Hepatocyte (in vitro differentiated cells): ENCODE results near the gene NPNT. TPM values are rescaled to one million over a fixed set of nuclear protein-coding genes. Genes with fewer than 3 reads are reported as not detected.
A peak's percentile ranks its signal among the peaks of the same experiment; 100 is the strongest.

Experiments used
- DNase-seq: peaks from one replicate; pipeline ENCODE4 v3.0.0-alpha.2; 2016; ENCODE audit warnings: low spot score
- H2AFZ ChIP-seq: fragments of 200-600 bp; sonication (generic); 2 replicates; pipeline ENCODE4 v1.6.0; 2016; ENCODE audit warnings: antibody characterized with exemption, mild to moderate bottlenecking
- H3K27ac ChIP-seq: fragments of 200-600 bp; sonication (generic); 2 replicates; pipeline ENCODE4 v1.5.1; 2016; ENCODE audit warnings: mild to moderate bottlenecking
- H3K27me3 ChIP-seq: fragments of 200-600 bp; sonication (generic); 2 replicates; pipeline ENCODE4 v1.6.1; 2016
- H3K36me3 ChIP-seq: fragments of 200-600 bp; sonication (generic); replicated peaks from 2 replicates; pipeline ENCODE4 v1.5.1; 2016; ENCODE audit warnings: low read depth; ENCODE audit not compliant: insufficient read depth
- H3K4me1 ChIP-seq: fragments of 200-600 bp; sonication (generic); 2 replicates; pipeline ENCODE4 v1.5.1; 2016; ENCODE audit warnings: mild to moderate bottlenecking, moderate library complexity; ENCODE audit not compliant: insufficient read depth
- H3K4me2 ChIP-seq: fragments of 200-600 bp; sonication (generic); 2 replicates; pipeline ENCODE4 v1.6.0; 2016
- H3K4me3 ChIP-seq: fragments of 200-600 bp; sonication (generic); 2 replicates; pipeline ENCODE4 v1.5.1; 2016; ENCODE audit warnings: mild to moderate bottlenecking
- H3K79me2 ChIP-seq: fragments of 200-600 bp; sonication (generic); 2 replicates; pipeline ENCODE4 v1.6.0; 2017; ENCODE audit warnings: mild to moderate bottlenecking
- H3K9me2 ChIP-seq: fragments of 200-600 bp; sonication (generic); replicated peaks from 2 replicates; pipeline ENCODE4 v1.6.0; 2017; ENCODE audit warnings: mild to moderate bottlenecking; ENCODE audit not compliant: insufficient read depth
- H3K9me3 ChIP-seq: fragments of 200-600 bp; sonication (generic); 2 replicates; pipeline ENCODE4 v1.5.1; 2016; ENCODE audit warnings: low read depth, mild to moderate bottlenecking
- H4K20me1 ChIP-seq: fragments of 200-600 bp; sonication (generic); 2 replicates; pipeline ENCODE4 v1.6.0; 2016; ENCODE audit warnings: mild to moderate bottlenecking; ENCODE audit not compliant: insufficient read depth, poor library complexity, severe bottlenecking
- EZH2 ChIP-seq: fragments of 200-600 bp; sonication (generic); IDR thresholded peaks from 2 replicates; pipeline ENCODE4 v1.6.1; 2016; ENCODE audit warnings: antibody characterized with exemption, mild to moderate bottlenecking, borderline replicate concordance
- EZH2phosphoT487 ChIP-seq: fragments of 200-600 bp; sonication (generic); IDR thresholded peaks from one replicate; pipeline ENCODE4 v1.6.1; 2018; ENCODE audit warnings: antibody characterized with exemption, mild to moderate bottlenecking, low read depth, moderate library complexity; ENCODE audit not compliant: unreplicated experiment, severe bottlenecking
- WGBS: methylation state at CpG from one replicate; pipeline ENCODE4 v1.1.6; 2016; ENCODE audit warnings: low lambda C conversion rate; ENCODE audit errors: missing lambda C conversion rate; 5-methylcytosine and 5-hydroxymethylcytosine counted together
- polyA plus RNA-seq: library from polyadenylated mRNA; unstranded; fragments of >200 nt; fragmentation: Nextera tagmentation; extraction: Ambion mirVana; gene quantifications from 2 replicates; pipeline ENCODE4 v1.2.1, GENCODE V29; 2016
- total RNA-seq: library from RNA; depleted of rRNA; stranded (reverse); fragments of >200 nt; gene quantifications from 2 replicates; pipeline ENCODE4 v1.2.3, GENCODE V29; 2014
- TF ChIP-seq, protein P1 (sequence below): fragments of 200-600 bp; sonication (generic); IDR thresholded peaks from 2 replicates; pipeline ENCODE4 v1.5.1; 2016; ENCODE audit warnings: antibody characterized with exemption, mild to moderate bottlenecking; ENCODE audit not compliant: poor library complexity

NPNT gene
- total and polyA plus RNA-seq, 2 experiments from 2014 or later = 228 to 231 TPM

DNA sequence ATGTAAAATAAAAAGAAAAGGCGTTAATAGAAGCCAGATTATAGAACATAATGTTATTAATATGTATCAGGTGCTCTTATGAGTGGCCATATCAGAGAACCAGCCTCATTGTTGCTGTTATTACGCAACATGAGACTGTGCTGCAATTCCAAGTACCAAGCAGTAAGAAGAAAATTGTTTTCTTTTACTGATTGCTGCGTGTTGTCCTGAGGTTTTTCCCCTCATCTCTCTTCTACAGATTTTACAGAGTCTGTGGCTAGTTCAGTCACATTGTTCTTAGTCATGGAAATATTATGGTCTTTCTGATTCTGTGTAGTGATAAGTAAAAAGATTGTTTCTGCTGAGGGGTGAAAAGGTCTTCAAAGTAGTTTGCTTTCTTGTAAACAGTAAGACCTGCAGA lies 55.9 kb downstream of the NPNT start:
- Histone ChIP-seq H3K4me2 (no peak overlapping the region), H3K4me3 (no peak overlapping the region), H3K27ac (peak overlapping the region; percentile 28), H3K4me1 (peaks cover 9% of the 10 kb centered on the region), H3K9me2 (no peaks in the 10 kb centered on the region), H3K27me3 (no peaks in the 10 kb centered on the region), H3K36me3 (no peaks in the 10 kb centered on the region), H2AFZ (no peak overlapping the region), H3K79me2 (no peaks in the 10 kb centered on the region), H4K20me1 (no peaks in the 10 kb centered on the region), H3K9me3 (no peaks in the 10 kb centered on the region)
- TF ChIP-seq, protein P1, sequence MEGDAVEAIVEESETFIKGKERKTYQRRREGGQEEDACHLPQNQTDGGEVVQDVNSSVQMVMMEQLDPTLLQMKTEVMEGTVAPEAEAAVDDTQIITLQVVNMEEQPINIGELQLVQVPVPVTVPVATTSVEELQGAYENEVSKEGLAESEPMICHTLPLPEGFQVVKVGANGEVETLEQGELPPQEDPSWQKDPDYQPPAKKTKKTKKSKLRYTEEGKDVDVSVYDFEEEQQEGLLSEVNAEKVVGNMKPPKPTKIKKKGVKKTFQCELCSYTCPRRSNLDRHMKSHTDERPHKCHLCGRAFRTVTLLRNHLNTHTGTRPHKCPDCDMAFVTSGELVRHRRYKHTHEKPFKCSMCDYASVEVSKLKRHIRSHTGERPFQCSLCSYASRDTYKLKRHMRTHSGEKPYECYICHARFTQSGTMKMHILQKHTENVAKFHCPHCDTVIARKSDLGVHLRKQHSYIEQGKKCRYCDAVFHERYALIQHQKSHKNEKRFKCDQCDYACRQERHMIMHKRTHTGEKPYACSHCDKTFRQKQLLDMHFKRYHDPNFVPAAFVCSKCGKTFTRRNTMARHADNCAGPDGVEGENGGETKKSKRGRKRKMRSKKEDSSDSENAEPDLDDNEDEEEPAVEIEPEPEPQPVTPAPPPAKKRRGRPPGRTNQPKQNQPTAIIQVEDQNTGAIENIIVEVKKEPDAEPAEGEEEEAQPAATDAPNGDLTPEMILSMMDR = no peak
- TF ChIP-seq EZH2 (no peak), EZH2phosphoT487 (no peak)
- WGBS = 57% methylated on average over 3 of the region's 3 CpGs
- DNase-seq = peak; percentile 27

- Histone ChIP-seq H3K9me3 (no peaks in the 10 kb centered on the region), H3K4me3 (no peak overlapping the region), H2AFZ (no peak overlapping the region), H3K27me3 (no peaks in the 10 kb centered on the region), H3K4me1 (peaks cover 22% of the 10 kb centered on the region), H3K79me2 (no peaks in the 10 kb centered on the region), H3K27ac (no peak overlapping the region), H3K4me2 (no peak overlapping the region), H3K36me3 (no peaks in the 10 kb centered on the region), H4K20me1 (no peaks in the 10 kb centered on the region), H3K9me2 (no peaks in the 10 kb centered on the region)
- TF ChIP-seq EZH2phosphoT487 (no peak), EZH2 (no peak)
- TF ChIP-seq, protein P1 = no peak
- DNase-seq = no peak
- WGBS = 91% methylated on average over 3 of the region's 3 CpGs
Measured at GRCh38 chr4:105952591-105952990, 57.3 kb downstream of the NPNT start.

DNA sequence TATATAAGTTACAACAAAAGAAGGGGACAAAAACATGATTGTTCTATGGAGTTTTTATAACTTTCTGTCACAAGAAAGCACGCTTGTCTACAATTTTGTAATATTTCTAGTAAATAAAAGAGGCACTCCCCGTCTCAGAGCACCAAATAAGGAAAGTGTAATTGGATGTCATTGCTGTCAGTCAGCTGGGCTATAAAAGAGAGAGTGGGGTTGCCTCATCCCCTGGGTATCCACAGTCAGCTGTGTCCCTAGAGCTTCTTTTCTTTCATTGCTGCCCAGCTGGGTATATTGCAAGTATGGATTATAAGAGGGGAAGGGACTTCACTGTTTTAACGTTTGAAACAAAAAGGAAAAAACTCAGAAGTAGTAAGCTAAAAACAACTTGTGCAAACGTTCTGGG lies 61.3 kb downstream of the NPNT start:
- TF ChIP-seq EZH2phosphoT487 (no peak), EZH2 (no peak)
- TF ChIP-seq, protein P1 = no peak
- H3K9me2 ChIP-seq = no peaks in the 10 kb centered on the region
- no peaks in the 10 kb centered on the region for H3K27me3 ChIP-seq
- H3K4me3 ChIP-seq = no peak overlapping the region
- no peaks in the 10 kb centered on the region for H3K36me3 ChIP-seq
- no peaks in the 10 kb centered on the region for H4K20me1 ChIP-seq
- no peak overlapping the region for H2AFZ ChIP-seq
- no peaks in the 10 kb centered on the region for H3K79me2 ChIP-seq
- DNase-seq = no peak
- peaks cover 18% of the 10 kb centered on the region for H3K4me1 ChIP-seq
- no peaks in the 10 kb centered on the region for H3K9me3 ChIP-seq
- H3K4me2 ChIP-seq = no peak overlapping the region
- 66% methylated on average over 4 of the region's 4 CpGs for WGBS
- H3K27ac ChIP-seq = peak overlapping the region; percentile 74

DNA sequence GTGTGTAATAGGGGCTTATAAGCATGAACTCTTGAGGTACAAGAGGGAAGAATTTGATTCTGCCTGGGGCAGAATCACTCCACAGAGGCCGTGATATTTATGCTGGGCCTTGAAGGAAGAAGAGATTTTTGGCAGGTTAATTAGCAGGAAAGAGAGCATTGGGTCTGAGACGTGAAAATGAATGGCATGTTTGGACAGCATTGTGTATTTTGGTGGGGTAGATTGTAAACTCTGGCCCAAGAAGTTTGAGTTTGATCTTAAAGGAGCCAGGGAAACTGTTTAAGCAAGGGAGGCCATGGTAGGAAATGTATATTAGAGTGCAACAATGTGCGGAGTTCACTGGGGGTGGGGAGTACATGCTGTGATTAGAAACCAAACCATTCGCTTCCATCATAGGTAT lies 62.4 kb downstream of the NPNT start:
- H3K79me2 ChIP-seq = no peaks in the 10 kb centered on the region
- WGBS = 57% methylated on average over 4 of the region's 4 CpGs
- no peak overlapping the region for H2AFZ ChIP-seq
- peak overlapping the region; percentile 74 for H3K27ac ChIP-seq
- H3K4me3 ChIP-seq = no peak overlapping the region
- no peaks in the 10 kb centered on the region for H3K9me3 ChIP-seq
- peaks cover 18% of the 10 kb centered on the region for H3K4me1 ChIP-seq
- DNase-seq = no peak
- H4K20me1 ChIP-seq = no peaks in the 10 kb centered on the region
- H3K9me2 ChIP-seq = no peaks in the 10 kb centered on the region
- H3K4me2 ChIP-seq = no peak overlapping the region
- H3K36me3 ChIP-seq = no peaks in the 10 kb centered on the region
- TF ChIP-seq EZH2 = no peak
- H3K27me3 ChIP-seq = no peaks in the 10 kb centered on the region
